Retina (tissue), 1 donor: ENCODE data around the gene ASF1B.

ENCODE experiments used
- DNase-seq: peaks from one replicate; pipeline ENCODE4 v3.0.0-alpha.2; 2016

ASF1B gene

DNA sequence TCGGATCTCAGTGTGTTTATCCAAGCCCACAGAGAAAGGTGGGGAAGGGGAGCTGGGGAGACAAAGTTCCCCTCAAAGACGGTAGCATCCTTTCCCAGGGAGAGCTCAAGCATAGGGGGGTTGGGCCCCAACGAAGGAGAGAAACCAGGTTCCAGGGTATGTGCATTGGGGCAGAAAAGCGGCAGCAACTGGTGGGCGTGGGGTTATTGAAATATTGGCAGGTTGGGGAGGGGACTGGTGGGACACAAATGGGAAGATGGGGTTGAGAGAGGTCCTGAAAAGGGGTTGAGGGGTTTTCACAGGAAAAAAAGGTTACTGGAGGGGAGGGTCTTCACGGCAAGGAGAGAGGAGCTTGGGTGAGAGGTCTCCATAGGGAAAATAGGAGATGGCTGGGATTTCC lies 1.0 kb downstream of the ASF1B start:
- DNase-seq = no peak

DNA sequence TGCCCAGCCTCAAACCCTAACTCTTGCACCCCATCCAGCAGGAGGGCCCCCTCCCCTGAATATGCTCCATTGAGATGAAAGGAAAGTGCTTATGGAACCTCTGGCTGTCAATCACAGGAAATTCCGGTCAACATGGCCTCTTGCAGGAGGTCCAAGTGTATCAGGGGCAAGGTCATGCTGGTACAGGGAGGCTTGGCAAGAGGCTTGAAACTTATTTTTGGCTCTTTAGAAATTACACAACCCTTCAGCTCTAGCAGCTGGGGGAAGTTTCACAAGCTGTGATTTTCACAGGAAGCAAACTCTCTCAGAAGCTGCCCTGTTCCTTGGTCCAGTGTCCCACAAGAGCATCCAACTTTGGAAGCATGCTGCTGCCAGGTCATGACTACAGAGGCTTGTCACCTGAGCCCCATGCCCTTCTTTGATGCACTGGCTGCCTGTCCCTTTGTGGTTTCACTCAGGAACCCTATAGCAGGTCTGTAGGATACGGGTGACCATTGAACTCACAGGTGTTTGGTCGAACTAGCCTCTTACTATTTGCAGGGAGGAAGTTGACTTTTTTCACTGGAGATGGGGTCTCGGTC lies 8.4 kb downstream of the ASF1B start:
- no peak for DNase-seq

DNA sequence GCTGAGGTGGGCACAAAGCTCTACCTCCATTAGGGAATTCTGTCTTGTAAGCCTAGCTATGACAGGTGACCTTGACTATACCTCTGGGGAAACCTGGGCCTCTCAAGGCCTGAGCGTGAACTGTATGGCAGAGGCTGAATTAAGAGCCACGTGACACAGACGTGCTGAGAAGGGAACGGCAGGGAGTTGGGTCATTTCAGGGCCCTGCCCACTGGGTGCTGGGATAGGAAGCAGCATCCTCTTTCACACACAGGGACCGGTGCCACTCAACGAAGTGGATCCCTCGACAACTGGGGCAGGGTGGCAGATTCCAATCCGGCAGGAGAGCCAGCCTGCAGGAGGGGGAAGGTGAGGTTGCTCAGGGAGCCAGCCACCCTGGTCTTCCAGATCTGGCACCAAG lies 9.2 kb downstream of the ASF1B start:
- no peak for DNase-seq

DNA sequence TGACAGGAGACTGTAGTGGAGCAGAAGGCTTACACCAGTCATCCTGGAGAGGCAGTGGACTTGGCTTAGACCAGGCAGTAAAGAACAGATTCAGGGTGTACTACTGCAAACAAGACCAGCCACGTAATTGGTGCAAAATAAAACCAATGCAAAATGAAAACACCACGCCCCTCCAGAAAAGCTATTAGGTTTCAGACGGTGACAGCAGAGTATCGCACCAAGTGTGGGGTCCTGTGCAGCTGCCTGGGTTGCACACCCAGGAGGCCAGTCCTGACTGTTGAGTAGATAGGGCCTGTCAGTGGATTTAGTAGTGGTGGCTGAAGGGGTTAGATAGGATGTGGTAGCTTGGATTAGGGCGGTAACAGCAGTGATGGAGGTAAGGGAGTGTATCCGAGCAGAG lies 13.5 kb downstream of the ASF1B start:
- DNase-seq = no peak

DNA sequence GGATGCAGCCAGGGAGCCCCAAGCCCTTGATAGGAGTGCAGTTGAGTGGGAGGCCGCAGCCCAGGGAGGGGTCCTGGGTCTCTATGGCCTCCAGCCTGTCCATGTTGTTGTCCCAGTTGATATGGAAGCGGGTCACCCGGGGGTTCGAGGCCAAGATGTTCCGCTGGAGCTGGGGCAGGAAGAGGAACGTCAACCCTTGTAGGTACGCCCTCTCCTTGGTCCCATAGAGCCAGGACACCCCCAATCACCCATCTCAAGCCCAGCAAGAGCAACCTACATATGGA lies 15.9 kb downstream of the ASF1B start:
- no peak for DNase-seq

DNA sequence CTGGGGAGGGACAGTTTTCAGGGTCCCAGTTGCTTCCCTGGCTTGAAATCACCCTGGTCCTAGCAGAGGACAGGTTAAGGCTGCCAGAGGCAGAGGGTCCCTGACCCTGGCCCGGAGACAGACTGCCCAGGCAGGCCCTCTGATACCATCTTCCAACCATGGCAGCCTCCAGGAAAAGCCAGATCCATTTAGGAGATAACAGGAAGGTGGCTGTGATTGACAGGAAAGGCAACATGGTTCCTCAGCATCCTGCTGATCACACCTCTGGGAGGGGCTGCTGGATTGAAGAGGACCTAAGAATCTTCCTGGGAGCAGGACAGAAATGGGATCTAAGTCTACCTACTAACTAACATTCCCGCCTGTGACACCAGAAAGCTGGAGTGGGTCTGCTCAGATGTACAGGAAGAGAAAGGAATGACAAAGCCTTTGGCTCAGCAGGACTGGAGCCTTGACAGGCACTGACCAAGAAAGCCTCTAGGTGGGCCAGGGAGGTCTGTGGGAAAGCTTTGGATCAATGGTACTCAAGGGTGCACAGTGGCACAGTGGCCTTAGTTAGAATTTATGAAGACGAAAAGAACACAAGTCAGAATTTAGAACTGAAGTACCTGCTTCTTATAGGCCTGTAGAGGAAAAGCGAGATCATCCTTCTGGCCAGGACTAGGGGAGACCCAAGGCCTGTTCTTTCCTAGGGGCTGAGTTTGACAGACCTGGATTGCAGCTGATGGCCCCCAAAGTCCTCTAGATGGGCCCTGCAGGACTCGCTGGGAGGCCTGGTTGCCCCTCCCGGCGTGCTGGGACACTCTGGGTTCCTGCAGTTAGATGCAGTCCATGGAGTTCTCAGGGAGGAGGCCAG lies 16.5 kb downstream of the ASF1B start:
- no peak for DNase-seq

DNA sequence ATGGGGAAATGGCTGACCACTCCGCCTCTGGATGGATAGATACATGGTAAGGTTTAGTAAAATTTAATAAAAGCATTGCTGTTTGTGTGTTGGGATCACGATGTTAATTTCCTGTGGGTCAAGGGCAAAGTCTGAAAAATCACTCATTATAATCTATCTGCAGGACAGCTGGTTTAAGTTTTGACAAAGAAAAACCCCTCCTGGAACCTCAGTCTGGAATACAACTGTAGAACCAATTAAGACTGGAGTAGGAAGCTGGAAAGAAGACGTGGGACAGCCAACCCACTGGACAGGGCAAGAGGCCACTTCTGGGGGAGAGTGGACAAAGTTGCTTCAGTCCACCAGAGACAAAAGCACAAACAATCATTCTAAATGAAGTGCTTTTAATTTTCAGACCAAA lies 17.2 kb downstream of the ASF1B start:
- DNase-seq = no peak

DNA sequence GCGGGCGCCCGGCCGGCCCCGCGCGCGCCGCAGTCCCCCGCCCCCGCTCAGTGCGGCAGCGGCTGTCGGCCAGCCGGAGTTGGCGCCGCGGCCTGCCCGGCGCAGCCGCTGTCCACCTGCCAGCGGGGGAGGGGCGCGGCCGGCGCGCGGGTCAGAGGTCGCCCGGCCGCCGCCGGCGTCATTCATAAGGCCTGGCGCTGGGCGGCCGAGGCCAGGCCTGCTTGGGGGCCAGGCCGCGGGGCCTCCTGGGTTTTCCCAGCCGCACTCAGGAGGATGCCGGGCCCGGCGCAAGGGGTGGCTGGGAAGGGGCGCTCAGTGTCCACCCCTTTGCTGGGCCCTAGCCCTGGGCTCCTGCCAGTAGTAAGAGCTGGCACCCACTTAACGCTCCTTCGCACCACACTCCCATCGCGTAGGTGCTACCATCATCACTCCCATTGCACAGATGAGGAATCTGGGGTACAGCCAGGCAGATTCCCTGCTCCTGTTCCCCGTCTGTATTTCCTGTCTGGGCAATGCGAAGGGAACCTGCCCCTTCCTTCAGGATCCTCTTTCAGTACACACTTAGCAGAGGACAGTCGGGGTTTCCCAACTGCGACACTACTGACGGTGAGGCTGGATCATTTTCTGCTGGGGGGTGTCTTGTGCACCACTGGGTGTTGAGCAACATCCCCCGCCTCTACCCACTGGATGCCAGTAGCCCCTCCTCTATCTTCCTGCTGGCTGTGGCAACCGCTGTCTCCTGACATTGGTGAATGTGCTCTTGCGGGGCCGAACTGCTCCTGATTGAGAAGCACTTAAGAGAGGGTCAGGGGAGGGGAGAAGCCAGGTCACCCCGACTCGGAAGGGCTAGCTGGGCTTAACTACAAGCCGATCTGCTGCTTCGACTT lies 18.0 kb downstream of the ASF1B start:
- peak; percentile 80 for DNase-seq

DNA sequence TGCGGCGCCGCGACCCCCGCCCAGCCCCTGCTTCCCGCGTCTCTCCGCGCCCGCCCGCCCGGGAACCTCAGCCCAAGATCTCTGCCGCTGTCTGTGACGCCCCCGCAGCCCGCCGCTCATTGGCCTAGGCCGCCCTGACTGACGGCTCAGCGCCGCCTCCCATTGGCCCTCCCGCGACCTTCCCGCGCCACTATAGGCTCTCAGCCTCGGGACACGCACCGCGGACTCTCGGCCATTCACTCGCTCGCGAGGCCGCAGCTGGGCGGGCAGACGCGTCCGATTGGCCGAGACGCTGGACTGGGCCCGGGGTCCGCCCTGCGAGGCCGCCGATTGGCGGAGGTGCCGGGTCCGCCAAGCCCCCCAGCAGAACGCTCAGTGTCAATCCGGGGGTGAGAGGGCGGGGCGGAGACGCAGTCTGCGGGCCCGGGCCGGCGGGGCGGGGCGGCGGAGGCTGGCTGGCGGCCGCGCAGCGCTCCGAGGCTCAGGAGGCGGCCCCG lies 18.7 kb downstream of the ASF1B start, which contains the start of gene PRKACA:
Gene PRKACA, minus strand, starts transcription at position 95 of the 497 bp plus-strand sequence. CDS start 215 bp downstream, outside the sequence.
- DNase-seq = peak; percentile 97

DNA sequence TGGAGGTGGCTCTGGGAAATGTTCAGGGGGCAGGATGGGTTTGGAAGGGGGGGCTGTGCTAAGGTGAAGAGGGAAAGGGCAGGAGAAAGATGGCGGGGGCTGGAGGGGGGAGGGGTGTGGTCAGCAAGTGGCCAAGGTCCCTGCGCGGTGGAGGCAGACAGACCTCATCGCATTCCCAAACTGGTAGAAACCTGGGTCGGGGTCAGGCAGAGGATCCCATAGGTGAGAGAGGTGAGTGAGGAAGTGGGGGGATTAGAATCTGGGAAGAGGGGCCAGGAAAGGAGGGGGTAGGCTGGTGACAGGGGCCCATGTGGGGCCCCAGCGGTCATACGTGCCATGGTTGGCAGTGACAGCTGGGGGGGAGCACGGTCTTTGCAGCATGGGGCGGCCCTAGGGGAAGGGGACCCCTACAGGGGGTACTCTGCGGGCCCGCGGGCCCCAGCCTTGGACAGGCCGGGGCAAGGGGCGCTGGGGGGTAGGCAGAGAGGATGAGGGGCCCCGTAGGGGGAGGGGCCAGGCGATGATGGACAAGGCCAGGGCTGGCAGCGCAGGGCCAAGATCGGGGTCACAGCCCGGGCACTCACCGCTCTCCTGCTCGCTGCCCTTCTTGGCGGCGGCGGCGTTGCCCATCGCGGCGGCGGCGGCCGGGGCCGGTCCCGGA lies 19.3 kb downstream of the ASF1B start:
- no peak for DNase-seq

DNA sequence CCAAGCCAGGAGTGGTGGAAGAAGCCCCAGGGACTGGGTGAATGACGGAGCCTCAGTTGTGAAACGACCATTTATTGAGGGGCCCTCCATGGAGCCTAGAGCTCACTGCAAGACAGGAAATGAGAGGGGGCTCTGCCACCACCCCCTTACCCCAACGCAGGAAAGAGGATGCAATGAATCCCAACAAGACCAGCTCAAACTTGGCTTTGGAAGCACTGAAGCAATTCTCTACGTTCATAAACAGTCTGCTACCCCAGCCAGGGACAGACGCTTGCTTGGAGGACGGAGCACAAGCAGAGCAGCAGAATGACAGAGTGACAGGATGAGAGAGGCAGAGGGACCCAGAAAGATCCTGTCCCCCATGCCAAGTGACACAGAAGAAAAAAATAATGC lies 19.9 kb downstream of the ASF1B start:
- no peak for DNase-seq

DNA sequence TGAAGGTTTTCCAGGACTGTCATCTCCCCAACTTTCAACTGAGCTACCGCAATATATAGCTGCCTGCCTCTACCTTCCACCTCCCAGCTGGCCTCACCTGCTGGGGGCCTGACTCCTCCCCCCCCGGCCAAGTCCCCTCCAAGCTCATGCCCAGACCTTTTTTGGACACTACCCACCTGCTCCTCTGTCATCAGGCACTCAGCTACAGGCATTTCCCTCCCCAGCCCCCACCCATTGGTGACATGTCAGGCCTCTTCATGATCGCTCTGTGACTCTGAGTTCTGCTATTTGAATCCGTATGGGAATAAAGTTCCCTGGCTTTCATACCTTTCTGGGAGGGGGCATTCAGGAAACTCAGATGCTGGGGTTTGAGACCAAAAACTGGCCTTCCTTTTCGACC lies 20.6 kb downstream of the ASF1B start:
- no peak for DNase-seq

DNA sequence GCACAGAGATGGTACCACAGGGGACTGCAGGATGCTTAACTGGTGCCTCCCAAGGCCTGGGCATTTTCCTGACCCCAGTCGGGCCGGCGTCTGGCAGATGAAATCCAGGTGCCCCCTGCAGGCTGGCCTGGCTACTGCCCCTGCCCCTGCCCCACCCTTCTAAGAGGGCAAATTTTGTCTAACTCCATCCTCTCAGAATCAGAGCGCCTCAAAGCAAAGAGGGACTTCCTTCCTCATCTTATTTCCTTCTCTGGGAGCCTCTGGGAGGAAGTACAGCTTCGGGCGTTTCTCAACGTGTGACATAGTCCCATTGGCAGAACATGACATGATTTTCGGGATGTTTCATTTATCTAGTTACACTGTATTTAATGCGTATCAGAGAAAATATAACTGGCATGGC lies 21.5 kb downstream of the ASF1B start:
- DNase-seq = no peak

DNA sequence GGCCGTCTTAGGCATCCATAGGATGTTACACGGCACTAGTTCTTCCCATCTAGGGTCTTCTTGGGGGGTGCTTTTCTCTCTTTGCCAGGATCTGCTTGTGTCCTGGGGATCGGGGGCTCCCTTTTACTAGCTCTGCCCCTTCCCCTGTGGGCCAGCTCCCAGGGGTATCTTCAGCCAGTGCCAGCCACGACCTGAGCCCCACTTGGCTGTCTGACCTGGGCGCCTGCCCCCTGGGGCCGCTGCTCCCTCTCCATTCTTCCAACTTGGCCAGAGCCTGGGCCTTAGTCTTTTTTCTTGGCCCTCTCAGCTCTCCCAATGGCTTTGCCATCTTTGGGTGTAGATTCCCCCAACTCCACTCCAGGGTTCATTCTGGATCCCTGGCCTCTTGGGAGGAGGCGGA lies 21.9 kb downstream of the ASF1B start:
- no peak for DNase-seq

DNA sequence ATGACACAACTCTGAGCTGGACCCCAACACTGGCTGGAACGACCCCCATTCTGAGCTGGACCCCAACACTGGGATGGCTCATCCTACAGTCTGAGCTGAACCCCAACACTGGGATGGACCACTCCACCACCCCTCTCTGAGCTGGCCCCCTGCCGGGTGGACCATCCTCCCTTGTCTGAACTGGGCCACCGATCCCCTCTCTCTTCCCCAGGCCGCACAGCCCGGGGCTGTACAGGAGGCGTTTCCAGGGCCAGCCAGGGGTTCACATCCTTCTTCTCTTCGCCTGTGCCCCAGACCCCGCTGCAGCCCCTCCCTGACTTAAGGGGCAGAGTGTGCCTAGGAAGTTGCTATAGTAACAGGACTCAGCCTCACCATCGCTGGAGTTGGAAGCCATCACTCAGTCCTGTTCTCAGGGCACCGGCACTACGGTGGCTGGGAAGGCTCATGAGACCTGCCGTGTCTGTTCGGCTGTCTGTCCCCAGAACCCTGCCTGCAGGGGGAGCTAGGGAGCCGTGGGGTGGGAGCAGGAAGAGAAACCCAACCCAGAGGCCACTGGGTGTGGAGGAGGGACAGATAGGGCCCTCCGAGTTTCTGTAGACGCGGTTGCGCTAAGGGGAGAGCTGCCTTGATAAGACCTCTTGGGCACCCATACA lies 22.5 kb downstream of the ASF1B start:
- DNase-seq = no peak

DNA sequence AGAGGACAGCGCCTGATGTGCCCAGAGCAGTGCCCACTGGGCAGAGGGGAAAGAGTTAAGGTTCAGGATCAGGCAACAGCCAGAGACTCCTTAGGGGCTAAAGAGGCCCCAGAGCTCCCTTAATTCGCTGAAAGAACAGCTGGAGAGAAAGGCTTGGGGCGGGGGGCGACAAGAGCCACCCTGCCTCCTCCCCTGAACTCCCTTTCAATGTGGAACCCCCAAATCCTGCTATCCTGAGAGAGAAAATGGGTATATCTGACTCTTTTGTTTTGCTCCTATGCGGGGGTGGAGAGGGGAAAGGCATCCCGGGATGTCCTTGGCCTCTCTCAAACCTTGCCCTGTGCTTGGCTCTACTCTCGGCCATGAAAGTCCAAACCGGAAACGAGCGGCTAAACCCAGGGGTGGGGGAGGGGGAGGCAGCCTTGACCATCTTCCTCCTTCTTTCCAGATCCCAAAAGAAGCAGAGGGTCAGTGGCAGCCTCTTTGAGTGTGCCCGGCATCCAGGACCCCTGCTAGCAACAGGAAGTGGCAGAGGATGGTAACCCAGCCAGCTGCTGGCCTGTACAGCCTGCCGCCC lies 23.5 kb downstream of the ASF1B start:
- no peak for DNase-seq

DNA sequence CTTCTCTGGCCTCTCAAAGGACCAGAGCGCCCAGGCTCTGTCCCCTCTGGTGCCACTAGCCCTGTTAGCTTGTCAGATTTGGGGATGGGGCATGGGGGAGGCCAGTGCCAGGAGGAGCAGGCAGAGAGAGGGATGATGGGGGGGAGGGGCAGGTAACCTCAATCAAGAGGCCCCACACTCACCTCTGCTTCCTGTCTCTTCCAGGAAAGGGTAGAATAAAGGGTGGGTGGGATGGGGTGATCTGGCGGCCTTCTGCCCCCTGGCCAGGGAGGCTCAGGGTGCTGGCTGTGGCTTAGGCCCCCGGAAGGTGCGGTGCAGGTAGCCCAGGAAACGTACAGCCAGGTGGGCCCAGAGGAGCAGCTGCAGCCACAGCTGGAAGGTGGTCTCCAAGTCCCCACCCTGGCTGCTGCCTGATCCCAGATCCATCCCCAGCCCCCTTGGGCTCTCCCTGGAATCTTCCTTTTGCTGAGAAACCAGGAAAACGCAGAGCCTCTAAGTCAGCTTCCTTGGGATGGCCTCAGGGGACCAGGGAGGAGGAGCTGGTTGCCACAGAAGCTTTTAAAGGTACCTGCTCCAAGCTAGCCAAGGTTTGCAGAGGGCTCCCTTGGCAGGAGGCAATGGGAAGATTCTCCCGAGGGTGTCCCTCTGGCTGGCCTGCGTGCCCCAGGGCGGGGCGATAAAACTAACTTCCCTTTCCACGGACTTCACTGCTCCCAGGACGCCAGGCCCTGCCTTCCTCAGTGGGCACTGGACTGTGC lies 24.2 kb downstream of the ASF1B start:
- DNase-seq = no peak

DNA sequence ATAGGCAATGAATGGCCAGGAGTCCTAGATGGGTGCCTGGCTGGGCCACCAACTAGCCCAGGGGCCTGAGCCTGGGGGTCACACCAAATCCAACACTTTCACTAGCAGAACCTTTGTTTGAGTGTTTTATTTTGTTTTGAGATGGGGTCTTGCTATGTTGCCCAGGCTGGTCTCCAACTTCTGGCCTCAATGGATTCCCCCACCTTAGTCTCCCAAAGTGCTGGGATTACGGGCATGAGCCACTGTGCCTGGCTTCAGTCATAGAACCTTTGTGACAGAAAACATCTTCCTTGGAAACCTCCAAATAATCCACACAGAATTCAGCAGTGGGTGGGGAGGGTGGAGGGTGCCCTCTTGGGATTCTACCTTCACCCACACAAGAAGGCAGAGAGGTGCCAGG lies 24.9 kb downstream of the ASF1B start:
- no peak for DNase-seq

DNA sequence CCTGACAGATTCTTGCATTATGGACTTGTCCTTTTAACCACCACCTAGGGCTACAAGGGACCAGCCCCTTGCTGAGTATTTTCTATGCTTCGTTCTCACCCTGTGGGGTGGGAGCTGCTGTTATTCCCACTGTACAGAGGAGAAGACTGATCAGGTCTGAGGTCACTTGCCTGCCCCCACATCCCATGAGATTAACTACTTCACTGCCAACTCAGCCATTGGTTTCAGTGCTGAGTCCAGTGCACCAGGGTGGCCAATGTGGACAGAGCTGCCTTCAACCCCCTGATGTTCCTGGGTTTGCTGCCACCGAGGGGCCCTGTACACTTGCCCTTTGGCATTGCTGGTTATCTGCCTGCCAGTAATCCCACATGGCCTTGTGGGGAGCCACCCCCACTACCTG lies 25.7 kb downstream of the ASF1B start:
- no peak for DNase-seq

DNA sequence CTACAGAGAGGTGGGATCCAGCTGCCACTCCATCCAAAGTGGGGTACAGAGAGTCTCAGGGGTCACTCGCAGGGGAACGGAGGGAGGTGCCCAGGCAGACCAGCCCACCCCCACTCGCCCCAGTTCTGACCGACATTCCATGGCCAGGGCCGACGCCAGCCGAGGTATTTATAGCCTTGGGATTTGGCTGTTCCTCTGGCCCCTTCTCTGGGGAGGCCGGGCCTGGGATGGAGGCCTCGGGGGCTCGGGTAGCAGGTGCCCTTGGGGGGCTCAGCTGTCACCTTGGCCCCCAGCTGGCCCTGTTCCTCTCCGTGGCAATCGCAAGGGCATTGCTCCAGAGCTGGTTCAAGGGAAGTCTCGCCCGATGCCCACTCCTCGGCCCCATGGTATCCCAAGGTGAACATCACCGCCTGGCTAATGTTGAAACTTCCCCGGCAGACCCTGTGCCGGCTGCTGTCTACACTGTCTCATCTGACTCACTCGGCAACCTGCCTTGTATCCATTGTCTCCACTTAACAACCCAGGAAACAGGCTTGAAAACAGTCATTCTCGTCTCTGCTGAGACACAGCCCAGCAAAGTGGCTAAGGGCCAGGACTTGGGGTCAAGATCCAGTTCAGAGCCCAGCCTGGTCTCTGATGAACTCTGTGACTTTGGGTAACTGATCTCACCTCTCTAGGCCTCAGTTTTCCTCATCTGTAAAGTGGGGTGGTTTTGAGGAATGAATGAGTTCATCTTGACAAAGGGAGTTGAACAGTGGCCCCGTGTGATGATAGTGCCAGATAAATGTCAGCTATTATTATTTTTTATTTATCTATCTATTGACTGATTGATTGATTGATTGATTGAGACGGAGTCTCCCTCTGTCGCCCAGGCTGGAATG lies 28.6 kb downstream of the ASF1B start:
- DNase-seq = no peak
